Measurements from ENCODE around the gene RPL22.

The RPL22 gene

DNA sequence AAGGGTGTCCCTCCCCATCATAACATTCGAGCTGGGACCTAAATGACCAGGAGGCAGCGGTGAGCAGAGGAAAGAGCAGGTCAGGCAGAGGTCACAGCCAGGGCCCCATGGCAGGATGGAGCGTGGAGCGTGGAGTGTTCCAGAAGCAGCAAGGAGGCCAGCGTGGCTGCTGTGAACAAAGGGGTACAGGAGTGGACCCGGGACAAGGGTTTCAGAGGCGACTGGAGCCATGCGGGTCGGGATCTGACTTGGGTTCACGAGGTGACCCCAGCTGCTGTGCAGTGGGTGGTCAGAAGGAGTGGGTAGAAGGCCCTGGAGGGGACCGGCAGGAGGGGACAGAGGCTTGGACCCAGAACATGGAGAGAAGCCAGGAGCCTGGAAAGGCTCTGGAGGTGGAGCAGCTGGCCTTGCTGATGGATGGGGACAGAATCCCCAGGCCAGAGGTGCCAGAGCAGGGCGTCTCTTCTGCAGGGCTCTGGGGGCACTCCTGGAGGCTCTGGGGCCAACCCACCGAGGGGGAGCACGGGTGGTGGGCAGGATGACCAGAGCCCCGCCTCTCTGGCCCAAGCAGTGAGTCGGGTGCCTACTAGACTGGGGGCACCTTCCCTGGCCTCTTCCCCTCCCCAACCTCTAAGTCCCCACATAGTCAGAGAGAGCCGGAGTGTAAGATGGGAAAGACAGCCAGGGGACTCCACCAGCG lies 21.6 kb downstream of the RPL22 start:
- Histone ChIP-seq H3K27ac (ENCODE audit: low read length) (no peak overlapping the region), H3K9me3 (ENCODE audit: control insufficient read depth, low read depth, low read length) (no peaks in the 10 kb centered on the region), H3K9ac (ENCODE audit: low read length) (no peak overlapping the region), H3K4me1 (ENCODE audit: control insufficient read depth, low read depth, low read length) (peaks cover 6% of the 10 kb centered on the region), H3K27me3 (ENCODE audit: control insufficient read depth, insufficient read depth, low read length) (peaks cover 62% of the 10 kb centered on the region), H3K4me3 (ENCODE audit: low read length) (no peak overlapping the region), H3K36me3 (ENCODE audit: control insufficient read depth, low read depth, low read length) (no peaks in the 10 kb centered on the region)

- Histone ChIP-seq H3K27ac (ENCODE audit: low read length) (no peak overlapping the region), H3K36me3 (ENCODE audit: control insufficient read depth, low read depth, low read length) (no peaks in the 10 kb centered on the region), H3K27me3 (ENCODE audit: control insufficient read depth, insufficient read depth, low read length) (peaks cover 51% of the 10 kb centered on the region), H3K9me3 (ENCODE audit: control insufficient read depth, low read depth, low read length) (no peaks in the 10 kb centered on the region), H3K9ac (ENCODE audit: low read length) (no peak overlapping the region), H3K4me1 (ENCODE audit: control insufficient read depth, low read depth, low read length) (peaks cover 6% of the 10 kb centered on the region), H3K4me3 (ENCODE audit: low read length) (no peak overlapping the region)
Measured at GRCh38 chr1:6176779-6177178, 22.6 kb downstream of the RPL22 start.

- no peak overlapping the region for H3K27ac ChIP-seq (ENCODE audit: low read length)
- no peak overlapping the region for H3K9ac ChIP-seq (ENCODE audit: low read length)
- H3K36me3 ChIP-seq (ENCODE audit: control insufficient read depth, low read depth, low read length): no peaks in the 10 kb centered on the region
- no peaks in the 10 kb centered on the region for H3K9me3 ChIP-seq (ENCODE audit: control insufficient read depth, low read depth, low read length)
- H3K4me3 ChIP-seq (ENCODE audit: low read length): no peak overlapping the region
- no peaks in the 10 kb centered on the region for H3K4me1 ChIP-seq (ENCODE audit: control insufficient read depth, low read depth, low read length)
- H3K27me3 ChIP-seq (ENCODE audit: control insufficient read depth, insufficient read depth, low read length): peaks cover 38% of the 10 kb centered on the region
Measured at GRCh38 chr1:6175411-6175828, 24.0 kb downstream of the RPL22 start.

GRCh38 chr1:6174621-6175410 lies 24.6 kb downstream of the RPL22 start:
- no peaks in the 10 kb centered on the region for H3K36me3 ChIP-seq (ENCODE audit: control insufficient read depth, low read depth, low read length)
- no peak overlapping the region for H3K9ac ChIP-seq (ENCODE audit: low read length)
- no peak overlapping the region for H3K27ac ChIP-seq (ENCODE audit: low read length)
- peaks cover 34% of the 10 kb centered on the region for H3K27me3 ChIP-seq (ENCODE audit: control insufficient read depth, insufficient read depth, low read length)
- H3K4me3 ChIP-seq (ENCODE audit: low read length): no peak overlapping the region
- no peaks in the 10 kb centered on the region for H3K4me1 ChIP-seq (ENCODE audit: control insufficient read depth, low read depth, low read length)
- H3K9me3 ChIP-seq (ENCODE audit: control insufficient read depth, low read depth, low read length): no peaks in the 10 kb centered on the region

DNA sequence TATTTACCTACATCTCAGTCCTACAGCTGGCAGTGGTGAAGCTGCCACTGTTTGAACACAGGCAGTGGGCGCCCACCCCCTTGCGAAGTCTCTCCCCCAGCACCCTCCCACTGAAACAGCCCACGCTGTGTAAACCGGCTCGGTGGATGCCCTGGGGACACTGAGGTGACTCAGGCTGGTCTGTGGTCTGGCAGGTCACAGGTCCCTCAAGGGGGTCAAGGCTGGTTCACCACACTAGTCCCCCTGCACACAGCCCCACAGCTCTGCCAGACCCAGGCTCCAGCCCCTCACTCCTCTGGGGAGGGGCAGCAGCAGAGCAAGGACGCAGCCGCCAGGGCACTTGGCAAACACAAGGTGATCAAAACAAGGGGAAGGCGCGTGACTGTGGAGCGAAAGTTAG lies 26.8 kb downstream of the RPL22 start:
- Histone ChIP-seq H3K27me3 (ENCODE audit: control insufficient read depth, insufficient read depth, low read length) (peaks cover 16% of the 10 kb centered on the region), H3K9me3 (ENCODE audit: control insufficient read depth, low read depth, low read length) (no peaks in the 10 kb centered on the region), H3K9ac (ENCODE audit: low read length) (no peak overlapping the region), H3K4me1 (ENCODE audit: control insufficient read depth, low read depth, low read length) (no peaks in the 10 kb centered on the region), H3K36me3 (ENCODE audit: control insufficient read depth, low read depth, low read length) (no peaks in the 10 kb centered on the region), H3K4me3 (ENCODE audit: low read length) (no peak overlapping the region), H3K27ac (ENCODE audit: low read length) (no peak overlapping the region)

GRCh38 chr1:6171548-6172124 lies 27.8 kb downstream of the RPL22 start:
- Histone ChIP-seq H3K27me3 (ENCODE audit: control insufficient read depth, insufficient read depth, low read length) (peaks cover 7% of the 10 kb centered on the region), H3K9ac (ENCODE audit: low read length) (no peak overlapping the region), H3K27ac (ENCODE audit: low read length) (no peak overlapping the region)

GRCh38 chr1:6170742-6171201 lies 28.6 kb downstream of the RPL22 start:
- no peaks in the 10 kb centered on the region for H3K9me3 ChIP-seq (ENCODE audit: control insufficient read depth, low read depth, low read length)
- H3K4me3 ChIP-seq (ENCODE audit: low read length): no peak overlapping the region
- no peak overlapping the region for H3K9ac ChIP-seq (ENCODE audit: low read length)

More at GRCh38 chr1:6171548-6172124, 27.8 kb downstream of the RPL22 start:
- Histone ChIP-seq H3K9me3 (ENCODE audit: control insufficient read depth, low read depth, low read length) (no peaks in the 10 kb centered on the region), H3K4me1 (ENCODE audit: control insufficient read depth, low read depth, low read length) (no peaks in the 10 kb centered on the region), H3K4me3 (ENCODE audit: low read length) (no peak overlapping the region), H3K36me3 (ENCODE audit: control insufficient read depth, low read depth, low read length) (no peaks in the 10 kb centered on the region)

DNA sequence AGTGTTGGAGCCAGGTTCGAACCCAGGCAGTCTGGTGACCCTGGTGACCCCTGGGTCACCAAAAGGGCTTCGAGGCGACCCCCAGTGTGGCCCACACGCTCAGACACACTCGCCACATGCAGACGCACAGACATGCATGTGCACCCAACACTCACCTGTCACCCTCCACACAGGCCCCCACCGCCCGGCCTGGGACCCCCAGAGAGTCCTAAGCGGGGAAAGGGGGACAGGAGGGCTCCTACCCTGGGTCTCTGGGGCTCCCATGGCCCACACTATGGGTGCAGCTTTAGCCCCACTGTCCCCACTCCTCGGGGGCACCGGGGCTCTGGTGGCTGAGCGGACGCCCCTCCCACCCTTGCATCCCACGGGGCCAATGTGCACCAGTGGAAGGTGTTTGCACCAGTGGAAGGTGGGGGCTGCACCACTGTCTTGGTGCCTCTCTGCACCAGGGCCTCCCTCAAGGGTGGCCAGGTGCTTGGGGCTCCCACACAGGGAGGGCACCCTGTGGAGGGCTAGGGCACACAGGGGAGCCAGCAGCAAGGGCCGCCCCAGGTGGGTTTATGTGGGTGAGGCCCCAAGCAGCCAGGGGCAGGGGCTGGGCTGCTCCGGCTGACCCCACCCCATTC lies 29.2 kb downstream of the RPL22 start:
- Histone ChIP-seq H3K9ac (ENCODE audit: low read length) (no peak overlapping the region), H3K4me3 (ENCODE audit: low read length) (no peak overlapping the region), H3K9me3 (ENCODE audit: control insufficient read depth, low read depth, low read length) (no peaks in the 10 kb centered on the region), H3K27me3 (ENCODE audit: control insufficient read depth, insufficient read depth, low read length) (no peaks in the 10 kb centered on the region), H3K27ac (ENCODE audit: low read length) (no peak overlapping the region), H3K36me3 (ENCODE audit: control insufficient read depth, low read depth, low read length) (no peaks in the 10 kb centered on the region), H3K4me1 (ENCODE audit: control insufficient read depth, low read depth, low read length) (no peaks in the 10 kb centered on the region)

More at GRCh38 chr1:6170742-6171201, 28.6 kb downstream of the RPL22 start:
- Histone ChIP-seq H3K27me3 (ENCODE audit: control insufficient read depth, insufficient read depth, low read length) (no peaks in the 10 kb centered on the region), H3K27ac (ENCODE audit: low read length) (no peak overlapping the region), H3K4me1 (ENCODE audit: control insufficient read depth, low read depth, low read length) (no peaks in the 10 kb centered on the region), H3K36me3 (ENCODE audit: control insufficient read depth, low read depth, low read length) (no peaks in the 10 kb centered on the region)

GRCh38 chr1:6168947-6169586 lies 30.3 kb downstream of the RPL22 start:
- H3K9ac ChIP-seq (ENCODE audit: low read length): no peak overlapping the region
- no peaks in the 10 kb centered on the region for H3K9me3 ChIP-seq (ENCODE audit: control insufficient read depth, low read depth, low read length)
- H3K4me1 ChIP-seq (ENCODE audit: control insufficient read depth, low read depth, low read length): no peaks in the 10 kb centered on the region
- H3K36me3 ChIP-seq (ENCODE audit: control insufficient read depth, low read depth, low read length): no peaks in the 10 kb centered on the region
- no peak overlapping the region for H3K27ac ChIP-seq (ENCODE audit: low read length)
- H3K4me3 ChIP-seq (ENCODE audit: low read length): no peak overlapping the region
- no peaks in the 10 kb centered on the region for H3K27me3 ChIP-seq (ENCODE audit: control insufficient read depth, insufficient read depth, low read length)

- Histone ChIP-seq H3K36me3 (ENCODE audit: control insufficient read depth, low read depth, low read length) (no peaks in the 10 kb centered on the region), H3K9me3 (ENCODE audit: control insufficient read depth, low read depth, low read length) (no peaks in the 10 kb centered on the region), H3K9ac (ENCODE audit: low read length) (no peak overlapping the region), H3K4me1 (ENCODE audit: control insufficient read depth, low read depth, low read length) (no peaks in the 10 kb centered on the region), H3K27me3 (ENCODE audit: control insufficient read depth, insufficient read depth, low read length) (no peaks in the 10 kb centered on the region), H3K27ac (ENCODE audit: low read length) (no peak overlapping the region), H3K4me3 (ENCODE audit: low read length) (no peak overlapping the region)
Measured at GRCh38 chr1:6167391-6168303, 31.7 kb downstream of the RPL22 start.

All from iPS-18a (cell line).